Activated CD8-positive, alpha-beta memory T cell treated with anti-CD3 and anti-CD28 coated beads, Interleukin-2, amount 50 U/mL, for 48 hours (primary cell): ENCODE data around the gene SPOCK1.
"Not testable (repeated sequence)": the region's sequence is repeated elsewhere in the genome, so short reads cannot be mapped to it uniquely, and the experiment has no call there.

Experiments used
- DNase-seq: peaks from one replicate; pipeline ENCODE4 v3.0.0-alpha.2; 2020

SPOCK1 gene

DNA sequence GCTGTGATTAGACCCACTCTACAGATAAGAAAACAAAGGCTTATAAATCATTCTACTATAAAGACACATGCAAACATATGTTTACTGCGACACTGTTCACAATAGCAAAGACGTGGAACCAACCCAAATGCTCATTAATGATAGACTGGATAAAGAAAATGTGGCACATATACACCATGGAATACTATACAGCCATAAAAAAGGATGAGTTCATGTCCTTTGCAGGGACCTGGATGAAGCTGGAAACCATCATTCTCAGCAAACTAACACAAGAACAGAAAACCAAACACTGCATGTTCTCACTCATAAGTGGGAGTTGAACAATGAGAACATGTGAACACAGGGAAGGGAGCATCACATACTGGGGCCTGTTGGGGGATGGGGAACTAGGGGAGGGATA is 240.0 kb downstream of the SPOCK1 start:
- not testable (repeated sequence) for DNase-seq

DNA sequence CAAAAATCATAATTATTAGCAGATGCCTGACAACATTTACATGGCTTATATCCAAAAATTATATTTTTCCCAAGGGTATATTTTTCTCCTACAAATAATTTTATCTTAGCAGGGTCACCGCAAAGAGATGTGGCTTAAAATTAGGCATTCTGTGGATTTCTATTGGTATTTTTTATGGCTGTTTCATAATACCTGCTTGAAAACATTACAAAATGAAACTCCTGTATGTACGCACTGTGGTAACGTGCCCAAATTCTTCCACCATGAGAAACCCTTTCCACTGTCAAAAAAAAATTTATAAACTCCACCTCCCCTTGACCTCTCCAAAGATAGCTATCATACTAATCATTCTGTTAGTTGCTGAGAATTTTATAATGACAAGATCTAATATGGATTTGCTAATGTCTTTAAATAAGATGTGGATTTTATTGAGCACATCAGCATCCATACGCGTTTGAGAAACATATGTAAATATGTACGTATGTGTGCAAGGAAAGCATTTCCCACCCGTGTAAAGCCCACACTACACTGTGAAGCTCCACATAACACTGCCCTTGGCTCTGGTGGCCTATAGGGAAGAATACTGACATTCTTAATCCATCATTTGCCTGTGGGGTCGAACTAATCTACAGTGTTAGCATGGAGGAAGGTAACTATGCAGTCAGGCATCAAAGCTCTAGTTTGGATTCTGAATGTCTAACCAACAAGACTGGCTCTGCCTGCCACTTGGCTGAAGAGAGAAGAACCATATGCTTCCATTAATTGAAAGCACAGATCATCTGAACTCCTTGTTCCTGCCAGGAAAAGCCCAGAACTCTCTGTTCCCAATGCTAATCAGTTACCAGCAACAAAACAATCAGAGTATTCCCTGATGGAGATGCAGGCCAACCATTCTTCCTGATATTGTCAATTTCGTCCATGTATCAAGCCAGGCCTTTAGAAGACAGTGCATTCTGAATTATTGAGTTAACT is 244.7 kb downstream of the SPOCK1 start:
- DNase-seq = no peak

- no peak for DNase-seq
Observed at GRCh38 chr5:137252512-137252911, 246.6 kb downstream of the SPOCK1 start.

- DNase-seq = no peak
Observed at GRCh38 chr5:137250421-137250820, 248.7 kb downstream of the SPOCK1 start.

DNA sequence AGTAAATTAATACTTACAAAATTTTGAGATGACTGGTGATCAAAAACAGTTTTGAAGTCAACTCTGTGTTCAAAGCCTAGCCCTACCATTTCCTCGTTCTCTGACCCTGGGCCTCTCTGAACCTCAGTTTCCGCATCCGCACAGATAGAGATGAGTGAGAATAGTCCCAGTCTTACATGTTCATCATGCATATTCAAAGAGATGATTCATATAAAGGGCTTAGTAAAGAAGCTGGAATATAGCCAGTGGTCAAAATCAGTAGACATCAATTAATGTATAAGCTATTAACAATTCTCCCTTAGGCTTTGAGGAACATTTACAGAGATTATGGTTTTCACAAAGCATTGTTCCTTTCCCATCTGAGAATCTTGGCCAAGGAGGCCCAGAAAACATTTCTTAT is 250.6 kb downstream of the SPOCK1 start:
- no peak for DNase-seq

- DNase-seq = no peak
Observed at GRCh38 chr5:137245438-137245837, 253.7 kb downstream of the SPOCK1 start.

DNA sequence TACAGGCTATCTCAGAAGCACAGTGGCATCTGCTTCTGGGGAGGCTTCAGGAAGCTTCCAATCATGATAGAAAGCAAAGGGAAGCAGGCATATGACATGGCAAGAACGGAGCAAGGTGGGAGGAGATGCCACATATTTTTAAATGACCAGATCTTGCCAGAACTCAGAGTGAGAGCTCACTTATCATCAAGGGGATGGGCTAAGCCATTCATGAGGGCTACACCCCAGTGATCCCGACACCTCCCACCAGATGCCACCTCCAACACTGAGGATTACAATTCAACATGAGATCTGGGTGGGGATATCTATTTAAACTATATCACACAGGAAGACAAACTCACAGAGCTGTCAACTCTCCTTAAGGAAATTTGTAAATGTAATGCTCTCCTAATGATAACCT is 258.8 kb downstream of the SPOCK1 start:
- no peak for DNase-seq

DNA sequence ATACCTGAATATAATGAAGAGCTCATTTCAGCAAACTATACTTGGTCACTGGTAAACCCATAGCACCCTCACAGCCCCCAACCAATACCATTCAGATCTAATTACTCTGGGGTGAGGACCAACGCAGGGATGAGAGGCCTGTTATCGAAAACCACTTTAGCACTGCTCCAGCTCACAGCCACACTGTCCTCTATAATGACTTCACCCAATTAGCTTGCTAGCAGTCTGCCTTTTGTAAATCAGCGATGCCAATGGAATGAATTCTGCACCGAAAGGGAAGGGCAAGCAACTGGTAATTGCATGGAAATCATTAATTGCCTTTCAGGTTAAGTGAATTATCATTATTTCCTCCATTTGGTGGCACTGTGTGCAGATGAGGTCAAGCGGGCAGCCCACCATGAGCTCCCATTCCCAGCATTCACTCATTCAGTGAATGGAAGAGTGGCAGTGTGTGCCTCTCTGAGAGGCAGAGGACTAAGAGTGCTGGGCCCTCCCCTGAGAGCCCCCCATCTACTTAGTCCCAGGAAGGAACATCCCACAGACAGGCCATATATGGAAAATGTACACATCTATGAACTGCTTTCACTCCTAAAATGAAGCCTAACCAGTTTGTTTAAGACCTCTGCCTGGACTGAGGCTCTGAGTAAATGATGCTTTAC is 262.1 kb downstream of the SPOCK1 start:
- no peak for DNase-seq

- no peak for DNase-seq
Observed at GRCh38 chr5:137236252-137236651, 262.9 kb downstream of the SPOCK1 start.

GRCh38 chr5:137234973-137235943 is 263.9 kb downstream of the SPOCK1 start:
- no peak for DNase-seq

GRCh38 chr5:137233726-137234125 is 265.4 kb downstream of the SPOCK1 start:
- DNase-seq = no peak

DNA sequence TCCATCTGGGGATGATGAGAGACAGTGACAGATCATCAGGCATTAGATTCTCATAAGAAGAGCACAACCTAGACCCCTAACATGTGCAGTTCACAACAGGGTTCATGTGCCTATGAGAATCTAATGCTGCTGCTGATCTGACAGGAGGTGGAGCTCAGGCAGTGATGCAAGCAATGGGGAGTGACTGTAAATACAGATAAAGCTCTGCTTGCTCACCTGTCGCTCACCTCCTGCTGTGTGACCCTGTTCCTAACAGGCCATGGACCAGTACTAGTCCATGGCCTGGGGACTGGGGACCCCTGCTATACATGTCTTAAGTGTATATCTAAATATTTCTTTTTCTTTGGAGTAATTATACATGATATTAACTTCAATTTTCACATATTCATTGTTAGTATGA is 265.8 kb downstream of the SPOCK1 start:
- DNase-seq = not testable (repeated sequence)

- DNase-seq = no peak
Observed at GRCh38 chr5:137231540-137231939, 267.6 kb downstream of the SPOCK1 start.

- no peak for DNase-seq
Observed at GRCh38 chr5:137228816-137229215, 270.3 kb downstream of the SPOCK1 start.

- no peak for DNase-seq
Observed at GRCh38 chr5:137226081-137226480, 273.0 kb downstream of the SPOCK1 start.

GRCh38 chr5:137223324-137224295 is 275.5 kb downstream of the SPOCK1 start:
- DNase-seq = no peak

DNA sequence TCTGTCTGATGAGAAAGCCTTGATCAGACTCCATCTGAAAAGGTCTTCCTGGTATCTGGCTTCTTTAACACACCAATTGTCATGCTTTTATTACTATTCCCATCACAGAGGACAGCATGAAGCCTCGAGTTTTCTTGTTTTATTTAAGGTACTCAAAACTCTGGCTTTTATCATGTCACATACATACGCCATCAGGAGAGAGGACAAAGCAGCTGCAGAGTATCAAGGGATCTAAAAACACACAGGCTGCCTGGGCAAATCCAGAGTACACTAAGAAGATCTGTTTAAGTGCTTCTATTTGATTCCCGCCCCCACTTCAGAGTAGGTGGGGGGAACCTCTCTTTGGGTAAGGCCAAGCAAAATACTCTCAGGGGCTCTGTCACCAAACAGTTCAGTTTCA is 277.2 kb downstream of the SPOCK1 start:
- no peak for DNase-seq

GRCh38 chr5:137220523-137220927 is 278.6 kb downstream of the SPOCK1 start:
- no peak for DNase-seq

- DNase-seq = no peak
Observed at GRCh38 chr5:137218896-137219295, 280.2 kb downstream of the SPOCK1 start.

DNA sequence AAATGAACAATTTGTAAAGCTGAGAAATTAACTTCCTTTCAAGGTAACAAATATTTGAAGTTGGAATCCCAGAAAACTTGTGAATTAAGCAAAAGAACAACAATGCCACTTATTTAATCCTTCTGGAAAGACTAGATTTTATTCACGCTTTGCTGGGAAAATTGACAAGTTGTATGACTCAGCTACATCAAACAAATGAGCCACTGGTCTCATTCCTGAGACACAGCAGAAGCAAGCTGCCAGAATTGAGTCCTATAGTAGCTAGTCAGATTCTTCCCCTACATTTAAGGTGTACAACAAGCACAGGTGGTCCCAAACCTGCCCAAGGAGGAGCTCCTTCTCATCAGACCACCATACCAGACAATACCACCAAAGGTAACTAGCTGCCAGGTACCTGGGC is 280.7 kb downstream of the SPOCK1 start:
- DNase-seq = no peak

DNA sequence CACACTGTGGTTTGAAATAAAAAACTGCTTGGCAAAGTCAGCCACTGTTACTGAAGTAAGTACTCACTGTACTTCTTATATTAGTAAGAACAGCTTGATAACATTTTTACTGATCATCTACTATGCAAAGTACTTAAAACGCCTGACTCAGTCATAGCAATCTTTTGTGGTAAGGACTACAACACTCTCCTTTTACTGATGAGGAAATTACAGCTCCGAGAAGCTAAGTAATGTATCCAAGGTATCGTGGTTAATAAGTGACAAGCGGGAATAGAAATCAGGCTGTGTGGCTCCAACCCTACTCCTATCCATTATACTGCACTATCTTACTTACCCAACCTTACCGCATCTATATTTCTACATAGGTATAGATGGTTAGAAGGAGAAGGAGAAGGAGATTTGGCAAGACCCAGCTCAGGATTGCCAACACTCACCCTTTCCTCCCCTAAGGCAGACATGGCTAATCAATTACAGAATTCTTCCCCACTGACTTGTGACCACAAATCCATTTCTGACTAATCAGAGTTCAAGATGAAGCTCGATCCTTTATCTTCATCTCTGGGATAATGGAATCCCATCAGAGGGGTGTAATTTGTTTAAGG is 281.4 kb downstream of the SPOCK1 start:
- DNase-seq = no peak
